Measurements from ENCODE around the gene LRFN5.

- TF ChIP-seq, protein P1, sequence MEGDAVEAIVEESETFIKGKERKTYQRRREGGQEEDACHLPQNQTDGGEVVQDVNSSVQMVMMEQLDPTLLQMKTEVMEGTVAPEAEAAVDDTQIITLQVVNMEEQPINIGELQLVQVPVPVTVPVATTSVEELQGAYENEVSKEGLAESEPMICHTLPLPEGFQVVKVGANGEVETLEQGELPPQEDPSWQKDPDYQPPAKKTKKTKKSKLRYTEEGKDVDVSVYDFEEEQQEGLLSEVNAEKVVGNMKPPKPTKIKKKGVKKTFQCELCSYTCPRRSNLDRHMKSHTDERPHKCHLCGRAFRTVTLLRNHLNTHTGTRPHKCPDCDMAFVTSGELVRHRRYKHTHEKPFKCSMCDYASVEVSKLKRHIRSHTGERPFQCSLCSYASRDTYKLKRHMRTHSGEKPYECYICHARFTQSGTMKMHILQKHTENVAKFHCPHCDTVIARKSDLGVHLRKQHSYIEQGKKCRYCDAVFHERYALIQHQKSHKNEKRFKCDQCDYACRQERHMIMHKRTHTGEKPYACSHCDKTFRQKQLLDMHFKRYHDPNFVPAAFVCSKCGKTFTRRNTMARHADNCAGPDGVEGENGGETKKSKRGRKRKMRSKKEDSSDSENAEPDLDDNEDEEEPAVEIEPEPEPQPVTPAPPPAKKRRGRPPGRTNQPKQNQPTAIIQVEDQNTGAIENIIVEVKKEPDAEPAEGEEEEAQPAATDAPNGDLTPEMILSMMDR (conservative IDR thresholded peaks at IDR 0.05; ENCODE audit: low read length): no peak
- TF ChIP-seq EZH2phosphoT487 (IDR thresholded peaks at IDR 0.05; ENCODE audit: borderline replicate concordance): no peak
Observed at GRCh38 chr14:41825622-41826021, 218.9 kb downstream of the LRFN5 start.

Measured in Loucy (cell line).